GM23338 (cell line): ENCODE data around the gene EXOC6B. TPM values are rescaled to one million over a fixed set of nuclear protein-coding genes. Genes with fewer than 3 reads are reported as not detected.

Source experiments
- ATAC-seq: fragments of 200-7000 bp; cut with Tn5 transposase; 3 replicates; pipeline ENCODE4 v1.9.1; 2020
- DNase-seq: peaks from one replicate; pipeline ENCODE4 v3.0.0-alpha.2; 2015; ENCODE audit warnings: low spot score
- H2AFZ ChIP-seq: fragments of 200-600 bp; sonication (generic); 2 replicates; pipeline ENCODE4 v1.8.0; 2016; ENCODE audit warnings: antibody characterized with exemption, mild to moderate bottlenecking, moderate library complexity
- H3F3A ChIP-seq: fragments of 200-600 bp; sonication (generic); replicated peaks from 2 replicates; pipeline ENCODE4 v1.8.0; 2017; ENCODE audit warnings: antibody characterized with exemption, mixed run types, low read depth
- H3K27ac ChIP-seq: fragments of 200-600 bp; sonication (generic); 2 replicates; pipeline ENCODE4 v1.6.1; 2016; ENCODE audit warnings: low read depth
- H3K27me3 ChIP-seq: fragments of 200-600 bp; sonication (generic); 2 replicates; pipeline ENCODE4 v1.8.0; 2016; ENCODE audit warnings: mild to moderate bottlenecking, mixed run types, moderate library complexity; ENCODE audit not compliant: insufficient read depth
- H3K36me3 ChIP-seq: fragments of 200-600 bp; sonication (generic); 2 replicates; pipeline ENCODE4 v1.8.0; 2016; ENCODE audit warnings: mild to moderate bottlenecking; ENCODE audit not compliant: insufficient read depth
- H3K4me1 ChIP-seq: fragments of 200-600 bp; sonication (generic); 2 replicates; pipeline ENCODE4 v1.8.0; 2016; ENCODE audit warnings: mild to moderate bottlenecking, moderate library complexity; ENCODE audit not compliant: insufficient read depth
- H3K4me2 ChIP-seq: fragments of 200-600 bp; sonication (generic); 2 replicates; pipeline ENCODE4 v1.7.1; 2017; ENCODE audit warnings: mixed run types
- H3K4me3 ChIP-seq: fragments of 200-600 bp; sonication (generic); 2 replicates; pipeline ENCODE4 v1.6.1; 2016; ENCODE audit warnings: mixed run types
- H3K79me2 ChIP-seq: fragments of 200-600 bp; sonication (generic); replicated peaks from 2 replicates; pipeline ENCODE4 v1.8.0; 2017; ENCODE audit warnings: mild to moderate bottlenecking; ENCODE audit not compliant: insufficient read depth
- H3K9me2 ChIP-seq: fragments of 200-600 bp; sonication (generic); 2 replicates; pipeline ENCODE4 v1.8.0; 2017; ENCODE audit not compliant: insufficient read depth
- H4K20me1 ChIP-seq: fragments of 200-600 bp; sonication (generic); replicated peaks from 2 replicates; pipeline ENCODE4 v1.8.0; 2017; ENCODE audit warnings: mild to moderate bottlenecking; ENCODE audit not compliant: insufficient read depth
- H3K27ac Mint-ChIP-seq: 2 replicates; pipeline ENCODE4 v1.8.0; 2020; ENCODE audit warnings: inconsistent platforms, mild to moderate bottlenecking, moderate library complexity, mixed read lengths
- H3K27me3 Mint-ChIP-seq: 3 replicates; pipeline ENCODE4 v1.8.0; 2022; ENCODE audit warnings: low read depth, mild to moderate bottlenecking, moderate library complexity, mixed read lengths, inconsistent platforms; ENCODE audit not compliant: insufficient read depth, poor library complexity
- H3K36me3 Mint-ChIP-seq: 3 replicates; pipeline ENCODE4 v1.8.0; 2021; ENCODE audit warnings: low read depth, mild to moderate bottlenecking, inconsistent platforms, moderate library complexity, mixed read lengths
- H3K4me1 Mint-ChIP-seq: 3 replicates; pipeline ENCODE4 v1.8.0; 2020; ENCODE audit warnings: mild to moderate bottlenecking, inconsistent platforms, mixed read lengths
- H3K4me3 Mint-ChIP-seq: 3 replicates; pipeline ENCODE4 v1.8.0; 2021; ENCODE audit warnings: moderate library complexity, mild to moderate bottlenecking, inconsistent platforms, mixed read lengths
- H3K9me3 Mint-ChIP-seq: 3 replicates; pipeline ENCODE4 v1.8.0; 2020; ENCODE audit warnings: moderate library complexity, mild to moderate bottlenecking, inconsistent platforms, mixed read lengths
- CREB1 ChIP-seq: fragments of 250-450 bp; sonication (Bioruptor Pico); IDR thresholded peaks from 2 replicates; pipeline ENCODE4 v1.5.0; 2020; ENCODE audit warnings: low read depth, mild to moderate bottlenecking, moderate library complexity
- ETS1 ChIP-seq: IDR thresholded peaks from 2 replicates; pipeline ENCODE4 v1.6.1; 2016; ENCODE audit warnings: antibody characterized with exemption
- EZH2phosphoT487 ChIP-seq: fragments of 200-600 bp; sonication (generic); IDR thresholded peaks from one replicate; pipeline ENCODE4 v1.8.1; 2018; ENCODE audit warnings: antibody characterized with exemption; ENCODE audit not compliant: unreplicated experiment
- NANOG ChIP-seq: IDR thresholded peaks from 2 replicates; pipeline ENCODE4 v1.6.1; 2016; ENCODE audit warnings: antibody characterized with exemption, borderline replicate concordance
- REST ChIP-seq: IDR thresholded peaks from one replicate; pipeline ENCODE4 v1.6.1; 2018; ENCODE audit warnings: antibody characterized with exemption; ENCODE audit not compliant: unreplicated experiment
- STAT1 ChIP-seq: IDR thresholded peaks from one replicate; pipeline ENCODE4 v1.6.1; 2016; ENCODE audit warnings: antibody characterized with exemption; ENCODE audit not compliant: unreplicated experiment
- ZNF114 ChIP-seq: fragments of 250-450 bp; sonication (Bioruptor Pico); IDR thresholded peaks from 2 replicates; pipeline ENCODE4 v1.5.0; 2020; ENCODE audit warnings: mild to moderate bottlenecking, moderate library complexity
- ZNF331 ChIP-seq: fragments of 250-450 bp; sonication (Bioruptor Pico); IDR thresholded peaks from 2 replicates; pipeline ENCODE4 v1.5.0; 2020; ENCODE audit warnings: low read depth, mild to moderate bottlenecking, moderate library complexity
- ZNF462 ChIP-seq: fragments of 250-450 bp; sonication (Bioruptor Pico); IDR thresholded peaks from 2 replicates; pipeline ENCODE4 v1.5.0; 2020; ENCODE audit warnings: mild to moderate bottlenecking, moderate library complexity
- polyA plus RNA-seq: library from polyadenylated mRNA; unstranded; fragments of >200 nt; fragmentation: Nextera tagmentation; extraction: Ambion mirVana; gene quantifications from 2 replicates; pipeline ENCODE4 v1.2.1, GENCODE V29; 2016
- total RNA-seq: library from RNA; depleted of rRNA; stranded (reverse); fragments of >200 nt; shearing (Covaris generic); gene quantifications from 2 replicates; pipeline ENCODE4 v1.2.3, GENCODE V29; 2014

Gene EXOC6B
- total and polyA plus RNA-seq, 2 experiments from 2014 or later = 7.2 to 45.9 TPM

- TF ChIP-seq STAT1 (no peak), CREB1 (CRISPR knock-in tag) (no peak), REST (no peak), NANOG (no peak), ZNF462 (CRISPR knock-in tag) (no peak), EZH2phosphoT487 (no peak), ZNF331 (no peak), ZNF114 (CRISPR knock-in tag) (no peak), ETS1 (no peak)
- Mint-ChIP-seq H3K9me3 (no peaks in the 10 kb centered on the region), H3K27me3 (peaks cover 3% of the 10 kb centered on the region), H3K4me3 (no peak overlapping the region), H3K36me3 (no peaks in the 10 kb centered on the region), H3K27ac (no peak overlapping the region), H3K4me1 (peaks cover 4% of the 10 kb centered on the region)
- H3K79me2 ChIP-seq = no peaks in the 10 kb centered on the region
- H3K4me2 ChIP-seq = no peak overlapping the region
- H3K4me1 ChIP-seq = no peaks in the 10 kb centered on the region; the same call in 1 of the 2 replicates
- no peaks in the 10 kb centered on the region for H3K36me3 ChIP-seq
- no peak overlapping the region for H3K27ac ChIP-seq
- ATAC-seq (no peak), DNase-seq (no peak)
- H3K9me2 ChIP-seq = no peaks in the 10 kb centered on the region
- H3F3A ChIP-seq = no peaks in the 10 kb centered on the region
- no peaks in the 10 kb centered on the region for H3K27me3 ChIP-seq
- no peaks in the 10 kb centered on the region for H4K20me1 ChIP-seq
- no peak overlapping the region for H3K4me3 ChIP-seq
- no peak overlapping the region for H2AFZ ChIP-seq
Measured at GRCh38 chr2:72841462-72842125, 15.8 kb upstream of the EXOC6B start.
